K562 (cell line): ENCODE data around the gene LDAF1. TPM values are rescaled to one million over a fixed set of nuclear protein-coding genes. Genes with fewer than 3 reads are reported as not detected.
"Not testable (repeated sequence)": the region's sequence is repeated elsewhere in the genome, so short reads cannot be mapped to it uniquely, and the experiment has no call there.

Experiments
- ATAC-seq: fragments of 200-7000 bp; cut with Tn5 transposase; 3 replicates; pipeline ENCODE4 v1.9.1; 2020; ENCODE audit warnings: moderate library complexity
- BruUV-seq: library from RNA; stranded (reverse); fragments of 400-500 nt; replicated peaks from 2 replicates; lab custom pipeline; 2021; lab: Mats Ljungman, UMichigan
- CTCF ChIA-PET: fragments of 300-600 bp; formaldehyde crosslinking; extraction: SDS; loops from one replicate; lab custom pipeline; 2021; ENCODE audit warnings: low intra/inter-chr PET ratio; lab: Yijun Ruan, JAX
- POLR2A ChIA-PET: fragments of 300-600, 350-650 bp; sonication (Branson Sonifier 250); formaldehyde crosslinking; extraction: SDS; loops from one replicate; lab custom pipeline; 2021; ENCODE audit warnings: antibody characterized with exemption, inconsistent platforms; lab: Yijun Ruan, JAX
- DNase-seq, 4 experiments: peaks; one replicate each; pipeline versions ENCODE4 v3.0.0 to v3.0.0-alpha.2; 2011 to 2018; ENCODE audit warnings: low spot score in 3 of 4, mixed read lengths in 3 of 4; ENCODE audit errors: extremely low read depth in 1 of 4
- FAIRE-seq: peaks from 2 replicates; lab custom pipeline; 2011; peaks lifted over from hg19 to GRCh38; lab: Jason Lieb, UNC
- H2AFZ ChIP-seq: 2 replicates; pipeline ENCODE4 v1.6.0; 2011; ENCODE audit warnings: low read depth, low read length, control low read depth, inconsistent platforms
- H3K27ac ChIP-seq: fragments of 200-600 bp; 3 replicates; pipeline ENCODE4 v1.8.0; 2011; ENCODE audit warnings: low read depth, mild to moderate bottlenecking, control low read depth, inconsistent platforms, low read length, moderate library complexity, mixed read lengths; ENCODE audit errors: extremely low read depth
- H3K27me3 ChIP-seq, 2 experiments: fragments of 300-600 bp in 1 of 2; 2 replicates in 1 of 2; 3 replicates in 1 of 2; pipeline versions ENCODE4 v1.6.0 to v1.8.0; 2011; ENCODE audit warnings: inconsistent platforms in 2 of 2, low read length in 2 of 2, mild to moderate bottlenecking in 1 of 2, mixed read lengths in 1 of 2, moderate library complexity in 1 of 2; ENCODE audit not compliant: control insufficient read depth in 2 of 2, insufficient read depth in 2 of 2
- H3K36me3 ChIP-seq: fragments of 300-600 bp; 3 replicates; pipeline ENCODE4 v1.8.0; 2011; ENCODE audit warnings: mild to moderate bottlenecking, low read length, inconsistent platforms; ENCODE audit not compliant: control insufficient read depth, insufficient read depth
- H3K4me1 ChIP-seq, 2 experiments: fragments of 200-600 bp in 1 of 2; replicated peaks in 1 of 2; 2 replicates in 1 of 2; 3 replicates in 1 of 2; pipeline versions ENCODE4 v1.5.1 to v1.8.0; 2011; ENCODE audit warnings: inconsistent platforms in 2 of 2, low read length in 2 of 2, mild to moderate bottlenecking in 1 of 2, mixed read lengths in 1 of 2, moderate library complexity in 1 of 2; ENCODE audit not compliant: control insufficient read depth in 2 of 2, insufficient read depth in 2 of 2
- H3K4me2 ChIP-seq: 2 replicates; pipeline ENCODE4 v1.6.1; 2011; ENCODE audit warnings: low read length, control low read depth, inconsistent platforms, mixed read lengths; ENCODE audit not compliant: insufficient read depth
- H3K4me3 ChIP-seq: fragments of 200-600 bp; sonication (generic), shearing (Covaris generic); 2 replicates; pipeline ENCODE4 v1.5.1; 2016; ENCODE audit warnings: control low read depth, inconsistent platforms
- H3K79me2 ChIP-seq: fragments of 200-600 bp; 3 replicates; pipeline ENCODE4 v1.8.0; 2011; ENCODE audit warnings: low read length, inconsistent platforms; ENCODE audit not compliant: control insufficient read depth, insufficient read depth
- H3K9ac ChIP-seq, 2 experiments: 2 replicates each; pipeline versions ENCODE4 v1.6.0 to v1.6.1; 2011; ENCODE audit warnings: low read depth in 2 of 2, low read length in 2 of 2, control low read depth in 1 of 2, inconsistent platforms in 1 of 2, mild to moderate bottlenecking in 1 of 2, mixed read lengths in 1 of 2; ENCODE audit not compliant: insufficient read depth in 1 of 2
- H3K9me1 ChIP-seq: one replicate; pipeline ENCODE4 v1.6.0; 2011; ENCODE audit warnings: inconsistent platforms, mild to moderate bottlenecking, low read length, moderate library complexity; ENCODE audit not compliant: control insufficient read depth, insufficient read depth
- H3K9me3 ChIP-seq: replicated peaks from 2 replicates; pipeline ENCODE4 v1.5.1; 2011; ENCODE audit warnings: low read depth, low read length, inconsistent platforms; ENCODE audit not compliant: control insufficient read depth, insufficient read depth
- H4K20me1 ChIP-seq: replicated peaks from 2 replicates; pipeline ENCODE4 v1.6.1; 2011; ENCODE audit warnings: low read length, inconsistent platforms, mixed read lengths; ENCODE audit not compliant: control insufficient read depth, insufficient read depth
- JUND ChIP-seq, 2 experiments: IDR thresholded peaks; 2 replicates in 1 of 2; 3 replicates in 1 of 2; pipeline ENCODE4 v1.6.1; 2011; ENCODE audit warnings: borderline replicate concordance in 2 of 2, low read depth in 2 of 2, low read length in 2 of 2, improper control_type of control experiment in 1 of 2, missing biosample characterization in 1 of 2, missing genetic modification characterization in 1 of 2, missing genetic modification reagents in 1 of 2
- KHSRP ChIP-seq: fragments of 450-650 bp; IDR thresholded peaks from 2 replicates; pipeline ENCODE4 v1.6.1; 2017
- MCM3 ChIP-seq: fragments of 450-650 bp; IDR thresholded peaks from 2 replicates; pipeline ENCODE4 v1.6.1; 2016
- MEF2A ChIP-seq: IDR thresholded peaks from 2 replicates; pipeline ENCODE4 v1.6.1; 2011; ENCODE audit warnings: low read depth, mild to moderate bottlenecking, low read length, moderate library complexity; ENCODE audit not compliant: control insufficient read depth
- RBBP5 ChIP-seq: fragments of 200-600 bp; sonication (generic); IDR thresholded peaks from 2 replicates; pipeline ENCODE4 v1.6.1; 2012; ENCODE audit warnings: borderline replicate concordance, mild to moderate bottlenecking, low read length, control low read depth, inconsistent platforms; ENCODE audit not compliant: insufficient read depth, poor library complexity, severe bottlenecking
- RFX1 ChIP-seq: fragments of 450-650 bp; IDR thresholded peaks from 2 replicates; pipeline ENCODE4 v1.6.1; 2016; ENCODE audit warnings: mild to moderate bottlenecking, moderate library complexity
- SMAD1 ChIP-seq: fragments of 150-350 bp; IDR thresholded peaks from 2 replicates; pipeline ENCODE4 v1.6.1; 2014; ENCODE audit warnings: low read length, low read depth; ENCODE audit not compliant: partially characterized antibody
- SRSF9 ChIP-seq: fragments of 200-400 bp; formaldehyde crosslinking; IDR thresholded peaks from 2 replicates; pipeline ENCODE4 v1.6.1; 2017; ENCODE audit warnings: low read depth, low read length, borderline replicate concordance
- TCF7 ChIP-seq: sonication (generic); IDR thresholded peaks from 2 replicates; pipeline ENCODE4 v1.6.1; 2016; ENCODE audit warnings: antibody characterized with exemption, borderline replicate concordance
- ZNF584 ChIP-seq: fragments of 200-800 bp; sonication (Bioruptor generic); IDR thresholded peaks from 2 replicates; pipeline ENCODE4 v1.6.1; 2016; ENCODE audit warnings: low read depth, mild to moderate bottlenecking, missing genetic modification characterization, missing compliant biosample characterization
- WGBS: fragments of 100-300 bp; shearing (Covaris generic); methylation state at CpG from one replicate; pipeline ENCODE4 v1.1.6; 2016; ENCODE audit warnings: low coverage, mixed read lengths; ENCODE audit not compliant: insufficient coverage; ENCODE audit errors: missing lambda C conversion rate; 5-methylcytosine and 5-hydroxymethylcytosine counted together
- in situ Hi-C: fragments of 300-500 bp; cut with MboI; formaldehyde crosslinking; loops from 4 replicates; pipeline ENCODE4 v1.15.0; 2018; ENCODE audit warnings: inconsistent platforms, mixed read lengths
- intact Hi-C: fragments of 100-400 bp; cut with micrococcal nuclease; formaldehyde crosslinking; loops from 2 replicates; pipeline ENCODE4 v1.14.2; 2022
- polyA plus RNA-seq, 8 experiments: library from polyadenylated mRNA; depleted of rRNA in 4 of 8; stranded (reverse) in 5 of 8; unstranded in 3 of 8; fragments of >200 nt; fragmentation: Nextera tagmentation in 2 of 8; fragmentation: Illumina TruSeq in 1 of 8; extraction: Ambion mirVana in 2 of 8; extraction: Trizol in 1 of 8; gene quantifications; 2 replicates each; pipeline versions ENCODE4 v1.2.1 to v1.2.3, GENCODE V29; 2011 to 2014; ENCODE audit warnings: inconsistent platforms in 1 of 8, missing spikeins in 1 of 8
- total RNA-seq, 7 experiments: library from RNA; depleted of rRNA in 6 of 7; stranded (reverse); fragments of >200 nt in 6 of 7; fragmentation: Illumina TruSeq in 2 of 7; extraction: Trizol in 2 of 7; gene quantifications; 2 replicates each; pipeline versions ENCODE4 v1.2.1 to v1.2.3, GENCODE V29; 2011 to 2021; ENCODE audit warnings: low replicate concordance in 1 of 7

Gene LDAF1
- total and polyA plus RNA-seq, 9 of the 15 experiments (the other 6 are each of a cell fraction or from before 2014, with no cell fraction given) = 7.0 to 20.1 (median 12.5) TPM

DNA sequence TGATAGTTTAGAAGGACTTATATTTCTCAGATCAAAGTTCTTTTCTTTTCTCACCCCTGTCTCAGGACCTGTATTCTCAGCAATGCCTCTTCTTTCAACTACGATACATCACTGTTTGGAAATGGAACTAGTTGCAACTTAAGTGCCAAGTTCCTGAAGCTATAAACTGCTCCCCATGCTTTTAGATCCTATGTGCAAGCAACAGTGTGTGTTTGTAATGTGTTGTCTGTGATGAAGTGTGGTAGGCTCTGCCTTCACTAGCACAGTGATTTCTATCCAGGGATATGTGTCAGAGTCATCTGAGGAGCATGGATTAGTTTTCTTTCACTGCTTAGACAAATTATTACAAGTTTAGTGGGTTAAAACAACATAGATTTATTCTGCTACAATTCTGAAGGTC, 34.5 kb downstream of the LDAF1 start (continued):
- TF ChIP-seq RBBP5 = no peak
- no peak for TF ChIP-seq SMAD1
- no peak for TF ChIP-seq MCM3
- no peak for TF ChIP-seq ZNF584 (CRISPR knock-in tag)
- no peak for TF ChIP-seq SRSF9
- TF ChIP-seq JUND (IDR thresholded peaks at IDR 0.05; ENCODE audit: borderline replicate concordance, low read depth, low read length) = no peak
- TF ChIP-seq JUND (tag; IDR thresholded peaks at IDR 0.05; ENCODE audit: borderline replicate concordance, low read depth, low read length) = no peak
- no peak for TF ChIP-seq TCF7
- TF ChIP-seq KHSRP = no peak

DNA sequence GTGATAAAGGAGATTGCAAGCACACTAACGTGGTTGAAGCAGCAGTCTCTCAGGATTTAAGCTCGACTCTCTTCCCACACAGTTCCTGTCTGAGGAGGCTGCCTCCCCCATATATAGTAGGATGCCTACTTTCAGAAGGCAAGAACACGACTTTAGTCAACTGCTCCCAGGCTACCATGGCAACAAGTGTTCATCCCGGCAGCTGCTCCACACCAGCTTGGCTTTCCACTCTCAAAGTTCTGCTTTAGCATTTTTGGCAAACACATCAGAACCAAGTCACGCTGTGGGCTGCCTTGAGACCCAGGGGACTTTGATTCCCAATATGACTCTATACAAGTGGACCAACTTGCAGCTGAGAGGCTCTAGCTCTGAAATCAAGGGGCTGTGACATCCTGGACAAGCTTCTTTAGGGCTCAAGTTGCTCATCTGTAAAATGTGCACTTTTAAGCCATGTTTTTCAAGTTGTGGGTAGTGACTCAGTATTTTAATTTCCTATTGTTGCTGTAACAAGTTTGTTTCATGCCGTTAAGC, 36.4 kb downstream of the LDAF1 start:
- no peak overlapping the region for H2AFZ ChIP-seq
- no TSS peak for BruUV-seq
- DNase-seq = no peak
- no peaks in the 10 kb centered on the region for H4K20me1 ChIP-seq
- H3K4me2 ChIP-seq = no peak overlapping the region
- no peak for ATAC-seq
- no peaks in the 10 kb centered on the region for H3K4me1 ChIP-seq
- no peaks in the 10 kb centered on the region for H3K79me2 ChIP-seq
- 1% methylated on average over 6 of the region's 6 CpGs for WGBS
- intact Hi-C loops (no loop called here), in situ Hi-C loops (loop anchor here (5.0 kb wide), 1 partner anchor 82 kb away; the partner anchor contains the start of gene CRYM)
- FAIRE-seq = no peak
- ChIA-PET POLR2A (no interaction called here), CTCF (no interaction called here)
- H3K36me3 ChIP-seq = no peaks in the 10 kb centered on the region
- no peaks in the 10 kb centered on the region for H3K9me3 ChIP-seq
- H3K9me1 ChIP-seq = no peaks in the 10 kb centered on the region
- no peak overlapping the region for H3K27ac ChIP-seq
- no peak for TF ChIP-seq MEF2A
- TF ChIP-seq RFX1 = peak; percentile 37; the same call in 1 of the 2 replicates
- H3K4me3 ChIP-seq = no peak overlapping the region
- H3K9ac ChIP-seq = no peak overlapping the region
- H3K27me3 ChIP-seq = peaks cover 14 to 30% of the 10 kb centered on the region in 2 experiments; a peak in 4 of 5 replicates

DNA sequence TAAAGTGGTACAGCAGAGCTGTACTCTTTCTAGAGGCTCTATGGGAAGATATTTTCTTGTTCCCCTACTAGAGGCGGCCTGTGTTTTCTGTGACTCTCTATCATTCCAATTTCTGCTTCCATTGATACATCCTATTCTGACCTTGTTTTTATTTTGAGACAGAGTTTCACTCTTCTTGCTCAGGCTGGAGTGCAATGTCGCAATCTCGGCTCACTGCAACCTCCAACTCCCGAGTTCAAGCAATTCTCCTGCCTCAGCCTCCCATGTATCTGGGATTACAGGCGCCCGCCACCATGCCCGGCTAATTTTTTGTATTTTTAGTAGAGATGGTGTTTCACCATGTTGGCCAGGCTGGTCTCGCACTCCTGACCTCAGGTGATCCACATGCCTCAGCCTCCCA, 36.9 kb downstream of the LDAF1 start:
- H3K27me3 ChIP-seq = peaks cover 14 to 30% of the 10 kb centered on the region in 2 experiments; a peak in 4 of 5 replicates
- BruUV-seq, H3K4me1 ChIP-seq, ATAC-seq, H3K9me1 ChIP-seq, H3K9me3 ChIP-seq, POLR2A ChIA-PET, FAIRE-seq, H3K79me2 ChIP-seq, H3K9ac ChIP-seq, H4K20me1 ChIP-seq, intact Hi-C loops, H3K36me3 ChIP-seq, H3K4me3 ChIP-seq, H3K27ac ChIP-seq, H2AFZ ChIP-seq, H3K4me2 ChIP-seq, DNase-seq: not testable (repeated sequence)
- in situ Hi-C loops = loop anchor here (5.0 kb wide), 1 partner anchor 82 kb away; the partner anchor contains the start of gene CRYM
- CTCF ChIA-PET = interaction anchor here (0.6 kb wide), 1 partner anchor 355 kb away, joined by 3 read pairs; no protein-coding TSS in a partner anchor
- 0% methylated on average over 8 of the region's 8 CpGs for WGBS
